ENCODE data around the gene ARHGEF9.
"Not testable (repeated sequence)": the region's sequence is repeated elsewhere in the genome, so short reads cannot be mapped to it uniquely, and the experiment has no call there.

The ARHGEF9 gene

DNA sequence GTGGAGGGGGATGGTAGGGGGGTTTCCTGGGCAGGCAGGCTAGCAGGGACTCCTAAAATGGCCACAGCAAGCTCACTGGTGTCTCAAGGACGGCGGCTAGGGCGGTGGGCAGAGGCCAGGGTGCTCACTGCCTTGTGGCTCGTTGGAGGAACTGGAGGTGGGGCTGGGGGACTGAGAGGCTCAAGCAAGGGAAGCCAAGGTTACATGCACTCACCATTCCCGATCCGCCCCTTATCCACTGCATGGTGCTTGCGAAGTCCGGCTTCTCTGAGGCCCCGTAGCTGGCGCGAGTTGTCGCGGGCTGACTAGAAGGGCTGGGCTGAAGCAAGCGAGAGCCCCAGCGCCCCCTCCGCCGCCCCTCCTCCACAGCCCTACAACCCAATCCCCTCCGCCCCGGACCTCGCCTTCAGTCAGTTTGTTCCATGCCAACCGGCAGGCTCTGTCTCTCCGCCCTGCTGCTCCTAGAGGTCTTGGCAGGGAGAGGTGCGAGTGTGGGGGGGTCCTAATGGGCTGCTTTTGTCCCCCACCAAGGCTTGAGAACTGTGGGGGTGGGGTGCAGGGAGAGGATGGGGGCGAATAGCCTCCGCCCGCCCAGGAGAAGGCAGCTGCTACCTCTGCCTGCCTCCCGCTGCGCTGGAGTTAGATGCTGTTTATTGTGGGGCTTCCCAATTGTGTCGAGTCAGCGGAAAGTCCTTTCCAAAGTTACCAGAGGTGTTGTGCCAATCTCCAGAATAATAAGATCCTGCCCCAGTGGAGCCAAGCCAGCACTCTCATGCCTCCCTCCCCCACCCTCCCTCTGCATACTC lies at the start of gene ARHGEF9:
Gene ARHGEF9, minus strand, starts transcription at position 313 of the 806 bp plus-strand sequence. Its CDS starts 69 bp downstream, at position 244.
- peak within 1 kb of the TSS; percentile 51 for H3K4me3 Mint-ChIP-seq
- no peaks in the 10 kb centered on the region for H3K36me3 Mint-ChIP-seq
- H3K27me3 Mint-ChIP-seq = no peaks in the 10 kb centered on the region
- H3K9me3 Mint-ChIP-seq = no peaks in the 10 kb centered on the region
- DNase-seq (ENCODE audit: low spot score in 2 of 2) (no peak), ATAC-seq (ENCODE audit: low read depth) (no peak)
- H3K4me1 Mint-ChIP-seq = no peaks in the 10 kb centered on the region
- no peak within 1 kb of the TSS for H3K27ac Mint-ChIP-seq

DNA sequence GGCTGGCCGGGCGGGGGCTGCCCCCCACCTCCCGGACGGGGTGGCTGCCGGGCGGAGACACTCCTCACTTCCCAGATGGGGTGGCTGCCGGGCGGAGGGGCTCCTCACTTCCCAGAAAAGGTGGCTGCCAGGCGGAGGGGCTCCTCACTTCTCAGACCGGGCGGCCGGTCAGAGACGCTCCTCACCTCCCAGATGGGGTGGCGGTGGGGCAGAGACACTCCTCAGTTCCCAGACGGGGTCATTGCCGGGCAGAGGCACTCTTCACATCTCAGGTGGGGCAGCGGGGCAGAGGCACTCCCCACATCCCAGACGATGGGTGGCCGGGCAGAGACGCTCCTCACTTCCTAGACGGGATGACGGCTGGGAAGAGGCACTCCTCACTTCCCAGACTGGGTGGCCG lies 40.4 kb upstream of the ARHGEF9 start:
- not testable (repeated sequence) for H3K9me3 Mint-ChIP-seq; H3K4me1 Mint-ChIP-seq; ATAC-seq (ENCODE audit: low read depth); DNase-seq (ENCODE audit: low spot score in 2 of 2); H3K36me3 Mint-ChIP-seq; H3K27ac Mint-ChIP-seq; H3K4me3 Mint-ChIP-seq; H3K27me3 Mint-ChIP-seq

DNA sequence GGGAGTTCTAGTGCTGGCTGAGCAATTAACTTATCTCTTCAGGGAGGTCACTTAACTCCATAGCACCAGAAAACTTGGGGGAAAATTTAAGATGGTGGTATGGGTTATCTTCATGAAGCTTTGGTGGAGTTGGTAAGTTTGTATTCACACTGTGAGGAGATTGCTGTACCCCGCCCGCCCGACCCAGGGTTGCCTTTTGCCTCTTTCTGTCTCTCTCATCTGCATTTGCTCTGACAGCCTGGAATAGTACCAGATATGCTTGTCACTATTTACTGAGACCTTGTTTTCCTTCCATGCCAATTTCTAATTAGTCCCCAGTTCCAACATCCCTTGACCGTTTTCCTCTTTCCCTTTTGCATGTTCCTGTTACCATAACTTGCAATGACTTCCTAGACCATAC lies 33.1 kb upstream of the ARHGEF9 start:
- ATAC-seq (ENCODE audit: low read depth) (no peak), DNase-seq (ENCODE audit: low spot score in 2 of 2) (no peak)
- no peaks in the 10 kb centered on the region for H3K9me3 Mint-ChIP-seq
- no peaks in the 10 kb centered on the region for H3K27me3 Mint-ChIP-seq
- no peaks in the 10 kb centered on the region for H3K4me1 Mint-ChIP-seq
- no peak overlapping the region for H3K4me3 Mint-ChIP-seq
- no peaks in the 10 kb centered on the region for H3K36me3 Mint-ChIP-seq
- H3K27ac Mint-ChIP-seq = no peak overlapping the region

DNA sequence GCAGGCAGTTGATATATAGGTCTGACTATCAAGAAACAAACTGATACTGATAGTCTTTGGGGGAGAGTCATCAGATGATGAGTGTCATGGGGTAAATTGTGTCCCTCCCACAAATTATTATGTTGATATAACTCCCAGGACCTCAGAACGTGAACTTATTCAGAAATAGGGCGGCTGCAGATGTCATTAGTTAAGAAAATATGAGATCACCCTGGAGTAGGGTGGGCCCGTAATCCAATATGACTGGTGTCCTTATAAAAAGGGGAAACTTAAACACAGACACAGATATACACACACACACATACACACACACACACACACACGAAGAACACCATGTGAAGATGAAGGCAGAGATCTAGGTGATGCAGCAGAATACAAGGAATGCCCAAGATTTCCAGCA lies 32.7 kb upstream of the ARHGEF9 start:
- Mint-ChIP-seq H3K4me3 (no peak overlapping the region), H3K27ac (no peak overlapping the region), H3K27me3 (no peaks in the 10 kb centered on the region), H3K9me3 (no peaks in the 10 kb centered on the region), H3K4me1 (no peaks in the 10 kb centered on the region), H3K36me3 (no peaks in the 10 kb centered on the region)
- DNase-seq (ENCODE audit: low spot score in 2 of 2) (no peak), ATAC-seq (ENCODE audit: low read depth) (no peak)

DNA sequence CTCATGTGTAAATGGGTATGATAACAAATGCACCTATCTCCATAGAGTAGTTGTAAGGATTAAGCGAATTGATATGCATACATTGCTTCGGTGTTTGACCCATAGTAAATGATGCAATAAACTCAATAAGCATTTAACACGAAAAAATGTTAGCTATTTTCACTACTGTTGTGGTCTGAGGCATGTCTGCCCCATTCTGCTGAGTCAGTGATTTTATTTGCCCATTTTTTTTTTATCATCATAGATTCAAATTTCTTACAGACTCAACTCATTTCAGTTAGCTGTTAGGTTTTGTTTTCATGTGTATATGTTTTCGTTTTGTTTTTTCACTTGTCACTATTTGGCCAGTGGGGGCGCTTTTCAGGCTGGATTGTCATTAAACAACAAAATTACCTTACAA lies 27.8 kb upstream of the ARHGEF9 start:
- DNase-seq (ENCODE audit: low spot score in 2 of 2) (no peak), ATAC-seq (ENCODE audit: low read depth) (no peak)
- Mint-ChIP-seq H3K4me1 (no peaks in the 10 kb centered on the region), H3K9me3 (no peaks in the 10 kb centered on the region), H3K36me3 (no peaks in the 10 kb centered on the region), H3K4me3 (no peak overlapping the region), H3K27me3 (peaks cover 3% of the 10 kb centered on the region), H3K27ac (no peak overlapping the region)

DNA sequence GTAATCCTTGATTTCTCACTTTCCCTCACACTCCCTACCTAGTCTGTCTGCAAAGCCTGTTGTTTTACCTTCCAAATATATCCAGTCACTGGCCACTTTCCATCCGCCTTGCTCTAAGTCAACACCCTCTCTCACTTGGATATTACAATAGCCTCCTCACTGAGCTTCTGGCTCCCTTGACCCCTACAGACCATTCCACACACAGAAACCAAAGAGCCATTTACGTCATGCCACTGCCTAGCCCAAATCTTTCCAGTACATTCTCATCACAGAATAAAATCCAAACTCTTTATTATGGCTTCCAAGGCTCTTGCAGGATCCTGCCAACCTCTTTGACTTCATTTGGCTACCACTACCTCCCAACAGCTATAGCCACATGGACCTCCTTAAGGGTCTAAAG lies 25.7 kb upstream of the ARHGEF9 start:
- no peak for ATAC-seq (ENCODE audit: low read depth)
- no peak overlapping the region for H3K27ac Mint-ChIP-seq
- H3K27me3 Mint-ChIP-seq = peaks cover 3% of the 10 kb centered on the region
- H3K36me3 Mint-ChIP-seq = no peaks in the 10 kb centered on the region
- no peaks in the 10 kb centered on the region for H3K4me1 Mint-ChIP-seq
- DNase-seq (ENCODE audit: low spot score in 2 of 2) = no peak
- no peaks in the 10 kb centered on the region for H3K9me3 Mint-ChIP-seq
- no peak overlapping the region for H3K4me3 Mint-ChIP-seq

DNA sequence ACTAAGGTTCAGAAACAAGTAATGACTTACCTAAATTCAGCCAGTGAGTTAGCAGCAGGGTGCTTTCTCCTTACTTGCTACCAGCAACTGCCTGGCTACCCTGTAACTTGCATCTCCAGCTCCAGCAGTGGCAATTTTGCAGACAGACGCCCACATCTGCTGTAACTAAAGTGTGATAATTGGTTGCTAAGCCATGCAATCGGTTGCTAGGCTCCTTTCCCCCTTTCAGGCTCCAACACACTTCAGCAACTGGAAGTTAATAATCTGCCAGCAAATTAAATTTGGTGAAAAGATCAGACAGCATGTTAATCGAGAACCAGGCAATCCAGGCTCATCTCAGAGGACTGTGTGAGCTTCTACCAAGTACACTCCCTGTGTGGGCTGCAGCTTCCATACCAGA lies 24.2 kb upstream of the ARHGEF9 start:
- no peaks in the 10 kb centered on the region for H3K4me1 Mint-ChIP-seq
- no peaks in the 10 kb centered on the region for H3K9me3 Mint-ChIP-seq
- H3K27me3 Mint-ChIP-seq = peaks cover 3% of the 10 kb centered on the region
- ATAC-seq (ENCODE audit: low read depth) (no peak), DNase-seq (ENCODE audit: low spot score in 2 of 2) (no peak)
- no peaks in the 10 kb centered on the region for H3K36me3 Mint-ChIP-seq
- no peak overlapping the region for H3K4me3 Mint-ChIP-seq
- no peak overlapping the region for H3K27ac Mint-ChIP-seq

DNA sequence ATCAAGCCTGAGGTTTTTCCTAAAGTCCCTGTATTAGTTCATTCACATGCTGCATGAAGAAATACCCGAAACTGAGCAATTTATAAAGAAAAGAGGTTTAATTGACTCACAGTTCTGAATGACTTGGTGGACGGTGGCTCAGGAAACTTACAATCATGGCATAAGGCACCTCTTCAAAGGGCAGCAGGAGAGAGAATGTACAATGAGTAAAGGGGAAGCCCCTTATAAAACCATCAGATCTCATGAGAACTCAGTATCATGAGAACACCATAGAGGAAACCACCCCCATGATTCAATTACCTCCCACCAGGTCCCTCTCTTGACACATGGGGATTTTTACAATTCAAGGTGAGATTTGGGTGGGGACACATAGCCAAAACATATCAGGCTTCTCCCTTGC lies 10.4 kb upstream of the ARHGEF9 start:
- not testable (repeated sequence) for H3K27me3 Mint-ChIP-seq; ATAC-seq (ENCODE audit: low read depth); H3K9me3 Mint-ChIP-seq; H3K27ac Mint-ChIP-seq; H3K4me3 Mint-ChIP-seq; H3K4me1 Mint-ChIP-seq; H3K36me3 Mint-ChIP-seq; DNase-seq (ENCODE audit: low spot score in 2 of 2)

DNA sequence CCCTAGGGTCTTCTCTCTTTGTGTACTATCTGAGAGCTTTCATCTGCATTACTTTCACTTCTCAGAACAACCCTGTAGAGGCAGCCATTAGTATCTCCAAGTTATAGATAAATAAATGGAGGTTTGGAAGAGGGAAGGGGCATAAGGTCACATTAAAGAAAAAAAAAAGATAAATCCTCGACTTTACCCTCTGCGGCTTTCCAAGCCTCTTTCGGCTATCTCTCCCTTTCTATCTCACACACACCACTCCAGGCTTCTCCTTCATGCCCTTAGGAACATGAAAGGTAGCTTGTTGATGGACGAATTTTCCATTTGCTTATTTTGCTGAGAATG lies 660 bp upstream of the ARHGEF9 start:
- no peaks in the 10 kb centered on the region for H3K9me3 Mint-ChIP-seq
- no peak for DNase-seq (ENCODE audit: low spot score in 2 of 2)
- no peak overlapping the region for H3K27ac Mint-ChIP-seq
- H3K27me3 Mint-ChIP-seq = no peaks in the 10 kb centered on the region
- no peaks in the 10 kb centered on the region for H3K36me3 Mint-ChIP-seq
- no peak for ATAC-seq (ENCODE audit: low read depth)
- H3K4me3 Mint-ChIP-seq = peak overlapping the region; percentile 51
- H3K4me1 Mint-ChIP-seq = no peaks in the 10 kb centered on the region

DNA sequence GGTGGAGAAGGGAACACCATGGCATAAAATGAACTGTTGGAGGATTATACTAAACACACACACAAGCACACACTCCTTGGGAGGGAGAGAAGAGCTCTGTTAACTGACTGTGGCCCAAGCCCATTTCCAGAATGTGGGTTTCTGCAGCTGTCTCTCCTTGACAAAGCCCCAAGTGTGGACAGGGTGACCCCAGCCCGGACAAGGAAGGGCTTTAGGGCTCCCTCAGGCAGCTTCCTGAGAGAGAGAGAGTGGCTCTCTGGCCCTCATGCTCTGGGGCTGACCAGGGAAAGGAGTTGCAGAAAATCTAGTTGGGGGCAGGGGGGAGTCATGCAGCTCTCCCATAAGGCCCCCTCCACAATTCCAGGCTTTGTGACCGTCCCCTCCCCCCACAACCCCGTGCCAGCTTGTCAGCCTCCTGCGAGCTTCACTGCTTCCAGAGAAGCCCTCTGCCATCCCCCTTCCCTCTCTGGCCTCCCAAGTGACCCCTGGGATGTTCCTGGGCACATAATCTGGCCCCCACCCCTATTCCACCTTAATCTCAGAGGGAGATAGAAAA lies 590 bp downstream of the ARHGEF9 start:
- H3K27ac Mint-ChIP-seq = no peak overlapping the region
- no peaks in the 10 kb centered on the region for H3K27me3 Mint-ChIP-seq
- no peak overlapping the region for H3K4me3 Mint-ChIP-seq
- no peak for ATAC-seq (ENCODE audit: low read depth)
- DNase-seq (ENCODE audit: low spot score in 2 of 2) = no peak
- no peaks in the 10 kb centered on the region for H3K9me3 Mint-ChIP-seq
- no peaks in the 10 kb centered on the region for H3K36me3 Mint-ChIP-seq
- H3K4me1 Mint-ChIP-seq = no peaks in the 10 kb centered on the region

DNA sequence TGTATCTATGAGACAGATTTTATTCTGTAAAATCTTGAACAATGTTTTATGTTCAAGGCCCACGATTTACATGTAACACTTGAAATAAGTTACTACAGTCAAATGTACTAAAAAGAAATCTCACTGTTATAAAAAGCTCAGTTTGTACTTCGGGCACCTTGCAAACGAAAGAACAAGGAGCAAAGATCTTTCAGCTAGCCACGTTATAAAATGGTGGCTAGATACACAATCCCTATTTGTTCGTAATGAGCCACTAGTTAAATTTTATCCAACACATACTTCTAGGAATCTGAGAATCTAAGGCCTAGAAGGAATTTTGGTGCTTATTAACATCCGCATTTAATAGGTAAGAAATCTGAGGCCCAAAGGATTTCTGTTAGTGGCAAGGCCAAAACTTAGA lies 2.5 kb downstream of the ARHGEF9 start:
- no peak overlapping the region for H3K27ac Mint-ChIP-seq
- no peaks in the 10 kb centered on the region for H3K9me3 Mint-ChIP-seq
- DNase-seq (ENCODE audit: low spot score in 2 of 2) = no peak
- no peaks in the 10 kb centered on the region for H3K4me1 Mint-ChIP-seq
- no peak overlapping the region for H3K4me3 Mint-ChIP-seq
- ATAC-seq (ENCODE audit: low read depth) = no peak
- no peaks in the 10 kb centered on the region for H3K27me3 Mint-ChIP-seq
- no peaks in the 10 kb centered on the region for H3K36me3 Mint-ChIP-seq

DNA sequence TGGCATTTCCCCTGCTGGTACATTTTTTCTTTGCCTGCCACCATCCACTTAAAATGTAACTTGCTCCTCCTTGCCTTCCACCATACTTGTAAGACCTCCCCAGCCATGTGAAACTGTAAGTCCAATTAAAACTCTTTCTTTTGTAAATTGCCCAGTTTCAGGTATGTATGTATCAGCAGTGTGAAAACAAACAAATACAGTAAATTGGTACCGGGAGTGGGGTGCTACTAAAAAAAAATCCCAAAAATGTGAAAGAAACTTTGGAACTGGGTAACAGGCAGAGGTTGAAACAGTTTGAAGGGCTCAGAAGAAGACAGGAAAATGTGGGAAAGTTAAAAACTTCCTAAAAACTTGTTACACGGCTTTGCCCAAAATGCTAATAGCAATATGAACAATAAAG lies 16.3 kb downstream of the ARHGEF9 start:
- Mint-ChIP-seq H3K4me3 (no peak overlapping the region), H3K27ac (no peak overlapping the region)

DNA sequence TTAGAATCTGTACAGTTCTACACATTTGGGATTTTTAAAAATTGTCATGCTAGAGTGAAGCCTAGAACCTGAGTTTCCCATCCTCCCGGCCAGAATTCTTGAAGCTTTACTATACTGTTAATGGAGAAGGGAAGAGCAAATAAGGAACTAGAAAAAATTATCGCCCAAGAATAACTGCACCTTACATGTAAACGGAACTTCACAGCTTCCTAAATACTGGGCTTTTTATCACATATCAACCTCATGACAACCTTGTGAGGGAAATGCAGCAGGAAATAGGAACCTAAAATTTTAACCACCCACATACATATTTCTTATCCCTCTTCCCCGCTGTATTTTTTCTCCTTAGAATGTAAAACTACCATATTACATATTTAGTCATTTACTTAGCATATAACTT lies 19.3 kb downstream of the ARHGEF9 start:
- Mint-ChIP-seq H3K27ac (no peak overlapping the region), H3K9me3 (no peaks in the 10 kb centered on the region)

More for the DNA sequence above, 16.3 kb downstream of the ARHGEF9 start:
- no peak for ATAC-seq (ENCODE audit: low read depth)
- Mint-ChIP-seq H3K36me3 (peaks cover 2% of the 10 kb centered on the region), H3K27me3 (peaks cover 4% of the 10 kb centered on the region), H3K4me1 (no peaks in the 10 kb centered on the region), H3K9me3 (no peaks in the 10 kb centered on the region)
- DNase-seq (ENCODE audit: low spot score in 2 of 2) = no peak

DNA sequence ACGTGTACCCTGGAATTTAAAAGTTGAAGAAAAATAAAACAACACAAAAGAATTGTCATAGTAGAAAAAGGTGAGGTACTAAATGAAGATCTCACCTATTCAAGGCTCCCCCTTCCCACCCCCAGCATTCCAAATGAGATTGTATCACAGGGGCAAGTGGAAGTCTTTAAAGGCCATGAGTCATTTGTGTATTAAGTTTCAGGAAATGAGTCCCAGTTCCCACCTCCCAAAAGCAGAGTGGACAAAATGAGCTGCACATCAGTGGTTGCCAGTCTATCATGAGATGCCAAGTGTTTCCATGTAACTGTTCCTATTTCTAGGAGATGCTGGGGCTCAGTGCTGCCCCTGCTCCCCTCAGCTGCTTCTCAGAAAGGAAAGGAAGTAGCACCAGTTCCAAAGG lies 20.1 kb downstream of the ARHGEF9 start:
- no peaks in the 10 kb centered on the region for H3K27me3 Mint-ChIP-seq

More for the DNA sequence above, 19.3 kb downstream of the ARHGEF9 start:
- H3K36me3 Mint-ChIP-seq = peaks cover under 1% of the 10 kb centered on the region
- ATAC-seq (ENCODE audit: low read depth) (no peak), DNase-seq (ENCODE audit: low spot score in 2 of 2) (no peak)
- no peaks in the 10 kb centered on the region for H3K27me3 Mint-ChIP-seq
- H3K4me1 Mint-ChIP-seq = no peaks in the 10 kb centered on the region
- no peak overlapping the region for H3K4me3 Mint-ChIP-seq

DNA sequence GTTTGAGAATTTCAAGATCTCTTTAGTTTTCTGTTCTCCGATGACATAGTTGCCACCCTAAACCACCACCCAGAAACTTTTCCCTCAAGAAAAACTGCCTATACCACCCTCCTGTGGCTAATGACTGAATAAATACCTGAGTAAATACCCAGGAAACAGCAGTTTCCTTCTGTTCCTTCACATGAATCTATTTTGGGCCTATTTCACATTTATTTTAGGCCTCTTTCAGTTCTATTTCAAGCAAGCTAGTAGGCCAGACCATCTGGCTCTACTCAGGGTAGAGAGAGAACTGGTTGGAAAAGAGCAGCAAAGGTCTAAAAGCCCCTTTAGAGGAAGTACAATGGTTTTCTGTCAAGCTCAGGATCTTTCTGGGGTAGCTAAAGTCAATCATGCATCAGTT lies 23.4 kb downstream of the ARHGEF9 start:
- no peak overlapping the region for H3K4me3 Mint-ChIP-seq
- no peaks in the 10 kb centered on the region for H3K9me3 Mint-ChIP-seq
- H3K27ac Mint-ChIP-seq = no peak overlapping the region
- ATAC-seq (ENCODE audit: low read depth) (peak; percentile 42), DNase-seq (ENCODE audit: low spot score in 2 of 2) (no peak)
- no peaks in the 10 kb centered on the region for H3K4me1 Mint-ChIP-seq
- H3K27me3 Mint-ChIP-seq = no peaks in the 10 kb centered on the region
- H3K36me3 Mint-ChIP-seq = no peaks in the 10 kb centered on the region

More for the DNA sequence above, 20.1 kb downstream of the ARHGEF9 start:
- H3K9me3 Mint-ChIP-seq = no peaks in the 10 kb centered on the region
- H3K4me3 Mint-ChIP-seq = no peak overlapping the region
- H3K27ac Mint-ChIP-seq = no peak overlapping the region
- no peaks in the 10 kb centered on the region for H3K4me1 Mint-ChIP-seq
- no peak for ATAC-seq (ENCODE audit: low read depth)
- no peaks in the 10 kb centered on the region for H3K36me3 Mint-ChIP-seq
- no peak for DNase-seq (ENCODE audit: low spot score in 2 of 2)
